HepG2 (cell line): Measurements from ENCODE around the gene SLC35E4. TPM values are rescaled to one million over a fixed set of nuclear protein-coding genes. Genes with fewer than 3 reads are reported as not detected.

ENCODE experiments used
- ATAC-seq: fragments of 200-7000 bp; cut with Tn5 transposase; 3 replicates; pipeline ENCODE4 v1.9.1; 2020; ENCODE audit warnings: mild to moderate bottlenecking, moderate library complexity
- BruUV-seq: library from RNA; stranded (reverse); fragments of 400-500 nt; replicated peaks from 2 replicates; lab custom pipeline; 2021; lab: Mats Ljungman, UMichigan
- CTCF ChIA-PET: fragments of 300-600 bp; formaldehyde crosslinking; extraction: SDS; loops from one replicate; lab custom pipeline; 2021; ENCODE audit warnings: low total read pairs, inconsistent platforms, low intra/inter-chr PET ratio; lab: Yijun Ruan, JAX
- POLR2A ChIA-PET: fragments of 350-600 bp; sonication (Branson Sonifier 250); formaldehyde crosslinking; loops from one replicate; lab custom pipeline; 2020; ENCODE audit warnings: antibody characterized with exemption, inconsistent platforms; lab: Yijun Ruan, JAX
- DNase-seq: peaks from one replicate; pipeline ENCODE4 v3.0.0-alpha.2; 2015; ENCODE audit warnings: low spot score
- FAIRE-seq: peaks from 3 replicates; lab custom pipeline; 2011; peaks lifted over from hg19 to GRCh38; lab: Jason Lieb, UNC
- H2AFZ ChIP-seq: one replicate; pipeline ENCODE4 v1.6.1; 2011; ENCODE audit warnings: low read length, inconsistent platforms
- H3K27ac ChIP-seq: fragments of 300-600 bp; 3 replicates; pipeline ENCODE4 v1.8.0; 2011; ENCODE audit warnings: mixed run types, mild to moderate bottlenecking, mixed read lengths, low read length, inconsistent platforms; ENCODE audit not compliant: insufficient read depth; ENCODE audit errors: extremely low read length
- H3K27me3 ChIP-seq, 2 experiments: fragments of 200-600 bp in 1 of 2; 2 replicates in 1 of 2; 3 replicates in 1 of 2; pipeline versions ENCODE4 v1.6.0 to v1.8.0; 2011; ENCODE audit warnings: low read length in 2 of 2, mild to moderate bottlenecking in 2 of 2, moderate library complexity in 2 of 2, inconsistent platforms in 1 of 2; ENCODE audit not compliant: insufficient read depth in 2 of 2, control insufficient read depth in 1 of 2
- H3K36me3 ChIP-seq, 2 experiments: fragments of 200-600 bp in 1 of 2; replicated peaks in 1 of 2; 2 replicates in 1 of 2; 3 replicates in 1 of 2; pipeline versions ENCODE4 v1.5.1 to v1.8.0; 2011; ENCODE audit warnings: low read length in 2 of 2, inconsistent platforms in 1 of 2; ENCODE audit not compliant: insufficient read depth in 2 of 2, control insufficient read depth in 1 of 2
- H3K4me1 ChIP-seq: 2 replicates; pipeline ENCODE4 v1.5.1; 2012; ENCODE audit warnings: low read length, inconsistent platforms; ENCODE audit not compliant: insufficient read depth
- H3K4me2 ChIP-seq: 2 replicates; pipeline ENCODE4 v1.6.0; 2011; ENCODE audit warnings: low read depth, low read length, inconsistent platforms
- H3K4me3 ChIP-seq, 3 experiments: fragments of 200-600 bp in 1 of 3; sonication (generic), shearing (Covaris generic) in 1 of 3; replicated peaks in 1 of 3; 2 replicates each; pipeline ENCODE4 v1.5.1; 2011 to 2016; ENCODE audit warnings: low read length in 3 of 3, inconsistent platforms in 2 of 3, low read depth in 2 of 3, mild to moderate bottlenecking in 2 of 3, control low read depth in 1 of 3, mixed read lengths in 1 of 3; ENCODE audit not compliant: insufficient read depth in 1 of 3
- H3K79me2 ChIP-seq: one replicate; pipeline ENCODE4 v1.6.1; 2011; ENCODE audit warnings: low read length, inconsistent platforms; ENCODE audit not compliant: insufficient read depth
- H3K9ac ChIP-seq: 2 replicates; pipeline ENCODE4 v1.6.0; 2011; ENCODE audit warnings: mild to moderate bottlenecking, low read depth, low read length, inconsistent platforms; ENCODE audit not compliant: insufficient read depth
- H3K9me3 ChIP-seq: 2 replicates; pipeline ENCODE4 v1.5.1; 2012; ENCODE audit warnings: mild to moderate bottlenecking, low read length
- H4K20me1 ChIP-seq: 2 replicates; pipeline ENCODE4 v1.6.0; 2011; ENCODE audit warnings: inconsistent platforms, mild to moderate bottlenecking, low read length, moderate library complexity; ENCODE audit not compliant: insufficient read depth
- HMGXB4 ChIP-seq, 2 experiments: sonication (generic) in 1 of 2; formaldehyde crosslinking in 1 of 2; IDR thresholded peaks; 2 replicates each; pipeline versions ENCODE4 v1.4.0 to v1.6.1; 2018 to 2020; ENCODE audit warnings: missing genetic modification reagents in 2 of 2, borderline replicate concordance in 1 of 2, low read depth in 1 of 2, mild to moderate bottlenecking in 1 of 2, missing biosample characterization in 1 of 2
- RBM22 ChIP-seq: fragments of 200-400 bp; formaldehyde crosslinking; optimal IDR thresholded peaks from 2 replicates; pipeline ENCODE3; 2017; ENCODE audit warnings: mild to moderate bottlenecking, low read length, moderate library complexity
- ZNF280D ChIP-seq: sonication (generic); formaldehyde crosslinking; IDR thresholded peaks from 2 replicates; pipeline ENCODE4 v1.5.1; 2020; ENCODE audit warnings: mild to moderate bottlenecking, missing genetic modification reagents
- ZNF615 ChIP-seq: sonication (generic); formaldehyde crosslinking; IDR thresholded peaks from 2 replicates; pipeline ENCODE4 v1.5.0; 2020; ENCODE audit warnings: mild to moderate bottlenecking, missing genetic modification reagents, borderline replicate concordance
- ZNF724P ChIP-seq: sonication (generic); formaldehyde crosslinking; IDR thresholded peaks from 2 replicates; pipeline ENCODE4 v1.8.0; 2022; ENCODE audit warnings: missing genetic modification reagents, borderline replicate concordance
- ZNF737 ChIP-seq: sonication (generic); formaldehyde crosslinking; IDR thresholded peaks from 2 replicates; pipeline ENCODE4 v1.5.0; 2020; ENCODE audit warnings: missing genetic modification reagents, mild to moderate bottlenecking, borderline replicate concordance
- ZNF790 ChIP-seq: sonication (generic); formaldehyde crosslinking; IDR thresholded peaks from 2 replicates; pipeline ENCODE4 v1.8.0; 2022; ENCODE audit warnings: missing genetic modification reagents, mild to moderate bottlenecking, borderline replicate concordance
- WGBS: methylation state at CpG from one replicate; pipeline ENCODE4 v1.1.6; 2017; ENCODE audit warnings: low lambda C conversion rate; 5-methylcytosine and 5-hydroxymethylcytosine counted together
- in situ Hi-C: cut with HindIII; loops from 2 replicates; pipeline ENCODE4 v1.10.0; 2017; ENCODE audit warnings: low pct_unique_long_range_greater_than_20kb; ENCODE audit not compliant: extremely low pct_ligation_motif_present
- intact Hi-C: fragments of 100-400 bp; cut with micrococcal nuclease; formaldehyde crosslinking; loops from one replicate; pipeline ENCODE4 v1.10.0; 2022; ENCODE audit not compliant: unreplicated experiment
- polyA plus RNA-seq, 8 experiments: library from polyadenylated mRNA; depleted of rRNA in 3 of 8; stranded (reverse) in 7 of 8; unstranded in 1 of 8; fragments of >200 nt; fragmentation: Illumina TruSeq in 4 of 8; extraction: Trizol in 4 of 8; gene quantifications; 2 replicates each; pipeline versions ENCODE4 v1.2.1 to v1.2.3, GENCODE V29; 2011 to 2016; ENCODE audit warnings: low read depth in 4 of 8, missing spikeins in 1 of 8, mixed read lengths in 1 of 8; ENCODE audit not compliant: insufficient read depth in 1 of 8
- total RNA-seq, 5 experiments: library from RNA; depleted of rRNA; stranded (reverse); fragments of >200 nt; fragmentation: Illumina TruSeq; extraction: Trizol; gene quantifications; 2 replicates each; pipeline ENCODE4 v1.2.3, GENCODE V29; 2016; ENCODE audit warnings: low read depth in 1 of 5
- TF ChIP-seq, protein P1 (sequence below): sonication (generic); formaldehyde crosslinking; IDR thresholded peaks from 2 replicates; pipeline ENCODE4 v1.4.0; 2020; ENCODE audit warnings: mild to moderate bottlenecking, missing genetic modification reagents
- TF ChIP-seq, protein P2 (sequence below): IDR thresholded peaks from 2 replicates; pipeline ENCODE4 v1.6.1; 2016; ENCODE audit warnings: missing biosample characterization, missing genetic modification reagents, low read depth
- TF ChIP-seq, protein P3 (sequence below): sonication (generic); formaldehyde crosslinking; IDR thresholded peaks from 2 replicates; pipeline ENCODE4 v1.5.0; 2020; ENCODE audit warnings: missing genetic modification reagents

The SLC35E4 gene
- total and polyA plus RNA-seq, 2 of the 13 experiments (the other 11 are each of a cell fraction or from before 2014, with no cell fraction given): 0.07 to 0.15 TPM

DNA sequence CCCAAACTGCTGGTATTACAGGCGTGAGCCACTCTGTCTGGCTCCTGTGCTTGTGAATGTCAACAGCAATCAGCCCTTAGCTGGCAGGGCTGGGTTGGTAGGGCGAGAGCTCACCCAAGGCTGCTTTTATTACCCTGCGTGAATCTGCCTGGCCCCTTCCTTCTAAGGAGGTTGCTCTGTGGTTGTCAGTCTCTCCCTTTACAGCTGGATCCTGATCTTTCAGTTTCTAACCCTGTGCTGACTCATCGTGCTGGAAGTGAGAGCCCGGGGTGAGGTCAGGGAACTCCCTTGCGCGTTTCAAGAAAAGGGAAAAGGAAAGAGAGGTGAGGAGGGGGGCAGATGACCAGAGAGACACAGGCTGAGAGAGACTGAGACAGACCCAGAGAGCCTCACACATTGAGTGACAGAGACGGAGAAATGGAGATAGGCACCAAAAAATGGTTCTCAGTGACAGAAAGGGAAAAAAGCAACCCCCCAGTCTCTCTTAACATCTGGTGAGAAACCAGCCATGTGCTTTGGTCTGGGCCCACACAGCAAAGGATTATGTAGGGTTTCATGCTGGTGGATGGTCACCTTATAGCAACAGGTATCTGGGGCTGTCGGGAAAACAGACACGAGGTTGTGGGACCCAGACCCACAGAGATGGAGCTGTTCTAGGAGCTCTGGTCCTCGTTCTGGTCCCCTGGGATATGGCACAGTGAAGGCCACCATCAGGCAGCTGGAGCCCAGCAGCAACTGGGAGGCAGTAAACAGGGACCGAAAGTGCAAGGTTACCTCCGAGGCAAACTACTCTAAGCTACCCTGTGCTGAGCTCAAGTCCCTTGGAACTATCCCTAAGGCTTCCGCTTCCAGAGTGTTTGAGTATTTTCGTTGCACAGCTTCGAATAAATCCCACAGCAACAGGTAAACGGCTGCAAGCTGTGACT is 26.1 kb upstream of the SLC35E4 start:
- Histone ChIP-seq H3K9me3 (no peaks in the 10 kb centered on the region), H3K27me3 (peaks cover 0 to 13% of the 10 kb centered on the region in 2 experiments; a peak in 3 of 5 replicates), H3K36me3 (no peaks in the 10 kb centered on the region), H2AFZ (no peak overlapping the region), H3K4me1 (peaks cover 38% of the 10 kb centered on the region), H3K4me3 (no peak overlapping the region), H3K9ac (no peak overlapping the region), H4K20me1 (no peaks in the 10 kb centered on the region), H3K79me2 (no peaks in the 10 kb centered on the region), H3K4me2 (peak overlapping the region; percentile 8; the same call in 1 of the 2 replicates), H3K27ac (no peak overlapping the region)
- 15% methylated on average over 13 of the region's 17 CpGs for WGBS
- no peak for DNase-seq
- FAIRE-seq: no peak
- ChIA-PET POLR2A (interaction anchor here (0.6 kb wide), 1 partner anchor 829 kb away, joined by 3 read pairs; no protein-coding TSS in a partner anchor), CTCF (no interaction called here)
- ATAC-seq: no peak
- intact Hi-C loops: no loop called here
- in situ Hi-C loops: no loop called here
- no TSS peak for BruUV-seq
- no peak for TF ChIP-seq RBM22
- TF ChIP-seq, protein P1, sequence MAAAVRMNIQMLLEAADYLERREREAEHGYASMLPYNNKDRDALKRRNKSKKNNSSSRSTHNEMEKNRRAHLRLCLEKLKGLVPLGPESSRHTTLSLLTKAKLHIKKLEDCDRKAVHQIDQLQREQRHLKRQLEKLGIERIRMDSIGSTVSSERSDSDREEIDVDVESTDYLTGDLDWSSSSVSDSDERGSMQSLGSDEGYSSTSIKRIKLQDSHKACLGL: no peak
- TF ChIP-seq ZNF280D (CRISPR knock-in tag): no peak
- no peak for TF ChIP-seq HMGXB4 (CRISPR knock-in tag; IDR thresholded peaks at IDR 0.05; ENCODE audit: borderline replicate concordance in 1 of 2, low read depth in 1 of 2)
- TF ChIP-seq ZNF737 (CRISPR knock-in tag): no peak
- TF ChIP-seq, protein P2, sequence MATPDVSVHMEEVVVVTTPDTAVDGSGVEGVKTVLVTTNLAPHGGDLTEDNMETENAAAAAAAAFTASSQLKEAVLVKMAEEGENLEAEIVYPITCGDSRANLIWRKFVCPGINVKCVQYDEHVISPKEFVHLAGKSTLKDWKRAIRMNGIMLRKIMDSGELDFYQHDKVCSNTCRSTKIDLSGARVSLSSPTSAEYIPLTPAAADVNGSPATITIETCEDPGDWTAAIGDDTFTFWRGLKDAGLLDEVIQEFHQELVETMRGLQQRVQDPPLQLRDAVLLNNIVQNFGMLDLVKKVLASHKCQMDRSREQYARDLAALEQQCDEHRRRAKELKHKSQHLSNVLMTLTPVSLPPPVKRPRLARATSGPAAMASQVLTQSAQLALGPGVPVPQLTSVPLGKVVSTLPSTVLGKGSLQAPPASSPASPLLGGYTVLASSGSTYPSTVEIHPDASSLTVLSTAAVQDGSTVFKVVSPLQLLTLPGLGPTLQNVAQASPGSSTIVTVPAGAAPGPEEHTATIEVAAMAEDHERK (CRISPR knock-in tag): no peak
- TF ChIP-seq ZNF615 (CRISPR knock-in tag): no peak
- TF ChIP-seq, protein P3, sequence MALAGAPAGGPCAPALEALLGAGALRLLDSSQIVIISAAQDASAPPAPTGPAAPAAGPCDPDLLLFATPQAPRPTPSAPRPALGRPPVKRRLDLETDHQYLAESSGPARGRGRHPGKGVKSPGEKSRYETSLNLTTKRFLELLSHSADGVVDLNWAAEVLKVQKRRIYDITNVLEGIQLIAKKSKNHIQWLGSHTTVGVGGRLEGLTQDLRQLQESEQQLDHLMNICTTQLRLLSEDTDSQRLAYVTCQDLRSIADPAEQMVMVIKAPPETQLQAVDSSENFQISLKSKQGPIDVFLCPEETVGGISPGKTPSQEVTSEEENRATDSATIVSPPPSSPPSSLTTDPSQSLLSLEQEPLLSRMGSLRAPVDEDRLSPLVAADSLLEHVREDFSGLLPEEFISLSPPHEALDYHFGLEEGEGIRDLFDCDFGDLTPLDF (CRISPR knock-in tag): no peak
- no peak for TF ChIP-seq ZNF790 (CRISPR knock-in tag)
- no peak for TF ChIP-seq ZNF724P (CRISPR knock-in tag)
